Lung (tissue), 12 donors: ENCODE results near the gene PLEKHG4B. TPM values are rescaled to one million over a fixed set of nuclear protein-coding genes. Genes with fewer than 3 reads are reported as not detected.

Experiments used
- ATAC-seq: fragments of 200-7000 bp; cut with Tn5 transposase; one replicate; pipeline ENCODE4 v1.9.1; 2020; ENCODE audit warnings: moderate number of reproducible peaks; ENCODE audit not compliant: insufficient read depth, low FRiP score
- DNase-seq, 3 donors: peaks; one replicate each; pipeline ENCODE4 v3.0.0-alpha.2; 2013 to 2017
- H3K27ac ChIP-seq, 2 donors: one replicate each; pipeline ENCODE4 v1.5.1; 2013; ENCODE audit warnings: mild to moderate bottlenecking in 2 of 2, moderate library complexity in 2 of 2, control low read depth in 1 of 2, inconsistent platforms in 1 of 2, low read depth in 1 of 2, low read length in 1 of 2
- H3K27me3 ChIP-seq, 3 donors: one replicate each; pipeline ENCODE4 v1.5.1; 2013; ENCODE audit warnings: low read length in 2 of 3; ENCODE audit not compliant: control insufficient read depth in 3 of 3, insufficient read depth in 3 of 3
- H3K36me3 ChIP-seq, 4 donors: one replicate each; pipeline ENCODE4 v1.5.1; 2013; ENCODE audit warnings: low read length in 4 of 4, mild to moderate bottlenecking in 1 of 4, moderate library complexity in 1 of 4; ENCODE audit not compliant: control insufficient read depth in 4 of 4, insufficient read depth in 4 of 4
- H3K4me1 ChIP-seq, 5 donors: one replicate each; pipeline ENCODE4 v1.5.1; 2013; ENCODE audit warnings: low read length in 5 of 5, mild to moderate bottlenecking in 2 of 5, moderate library complexity in 1 of 5; ENCODE audit not compliant: control insufficient read depth in 5 of 5, insufficient read depth in 5 of 5
- H3K4me3 ChIP-seq: one replicate; pipeline ENCODE4 v1.5.1; 2013; ENCODE audit warnings: mild to moderate bottlenecking, control low read depth, moderate library complexity
- H3K9ac ChIP-seq, 2 donors: one replicate each; pipeline ENCODE4 v1.5.1; 2013; ENCODE audit warnings: low read length in 2 of 2, control low read depth in 1 of 2; ENCODE audit not compliant: insufficient read depth in 1 of 2
- H3K9me3 ChIP-seq, 4 donors: one replicate each; pipeline ENCODE4 v1.5.1; 2013; ENCODE audit warnings: low read length in 3 of 4, mild to moderate bottlenecking in 1 of 4, moderate library complexity in 1 of 4; ENCODE audit not compliant: control insufficient read depth in 4 of 4, insufficient read depth in 3 of 4
- WGBS, 2 donors: extraction: QIAGEN DNeasy Blood & Tissue Kit; methylation state at CpG; one replicate each; pipeline ENCODE4 v1.1.7; 2013; 5-methylcytosine and 5-hydroxymethylcytosine counted together
- polyA plus RNA-seq, 2 donors: library from polyadenylated mRNA; stranded (reverse); fragments of 200-250 nt; gene quantifications; one replicate each; pipeline ENCODE4 v1.2.1, GENCODE V29; 2013
- total RNA-seq, 2 donors: library from RNA; depleted of rRNA in 1 of 2; stranded (reverse); fragments of >200 nt in 1 of 2; gene quantifications; one replicate each; pipeline ENCODE4 v1.2.1, GENCODE V29; 2014 to 2021
- TF ChIP-seq, protein P1 (sequence below): IDR thresholded peaks from 2 replicates; pipeline ENCODE4 v1.5.1; 2012; ENCODE audit warnings: mild to moderate bottlenecking; ENCODE audit errors: control extremely low read depth, extremely low read depth
- donor health status: control.
- donor health status: control.
- donor health status: Bipolar disorder and iron deficiency.
- donor health status: healthy.
- donor health status: DM: yes; HTN: yes; CAD: no.

Gene PLEKHG4B
- total and polyA plus RNA-seq, 4 donors = 0.24 to 4.7 (median 3.0) TPM

DNA sequence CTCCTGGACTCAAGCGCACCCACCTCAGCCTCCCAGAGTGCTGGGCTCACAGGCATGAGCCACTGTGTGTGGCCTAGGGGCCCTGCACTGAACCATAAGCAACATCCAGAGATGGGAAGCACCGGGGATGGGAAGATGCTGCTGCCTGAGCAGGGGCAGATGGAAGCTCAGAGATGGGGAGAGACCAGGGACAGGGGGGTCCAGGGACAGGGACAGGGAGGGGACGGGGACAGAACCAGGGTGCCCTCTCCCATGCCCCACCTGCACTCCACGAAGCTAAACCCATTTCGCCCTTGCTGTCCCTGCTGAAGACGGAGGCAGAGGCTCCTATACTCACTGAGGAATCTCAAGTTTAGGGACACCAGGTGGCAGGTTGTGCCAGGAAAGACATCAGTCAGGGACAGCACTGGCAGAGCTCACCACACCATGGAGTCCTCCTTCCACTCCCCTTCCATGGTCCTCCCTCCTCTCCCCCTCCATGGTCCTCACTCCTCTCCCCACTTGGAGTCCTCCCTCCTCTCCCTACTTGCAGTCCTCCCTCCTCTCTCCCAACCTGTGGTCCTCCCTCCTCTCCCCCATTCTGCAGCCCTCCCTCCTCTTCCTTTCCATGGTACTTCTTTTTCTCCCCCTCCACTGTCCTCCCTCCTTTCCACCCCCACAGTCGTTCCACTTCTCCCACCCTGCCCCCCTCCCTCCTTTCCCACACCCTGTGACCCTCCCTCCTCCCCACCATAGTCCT lies 53.8 kb downstream of the PLEKHG4B start:
- Histone ChIP-seq H3K9me3 (peaks cover 4 to 17% (median 8%) of the 10 kb centered on the region in 4 donors), H3K4me1 (no peaks in the 10 kb centered on the region), H3K27me3 (no peaks in the 10 kb centered on the region), H3K4me3 (no peak overlapping the region), H3K9ac (no peak overlapping the region), H3K36me3 (peaks cover 0 to 17% (median 0%) of the 10 kb centered on the region in 4 donors), H3K27ac (no peak overlapping the region)
- TF ChIP-seq, protein P1, sequence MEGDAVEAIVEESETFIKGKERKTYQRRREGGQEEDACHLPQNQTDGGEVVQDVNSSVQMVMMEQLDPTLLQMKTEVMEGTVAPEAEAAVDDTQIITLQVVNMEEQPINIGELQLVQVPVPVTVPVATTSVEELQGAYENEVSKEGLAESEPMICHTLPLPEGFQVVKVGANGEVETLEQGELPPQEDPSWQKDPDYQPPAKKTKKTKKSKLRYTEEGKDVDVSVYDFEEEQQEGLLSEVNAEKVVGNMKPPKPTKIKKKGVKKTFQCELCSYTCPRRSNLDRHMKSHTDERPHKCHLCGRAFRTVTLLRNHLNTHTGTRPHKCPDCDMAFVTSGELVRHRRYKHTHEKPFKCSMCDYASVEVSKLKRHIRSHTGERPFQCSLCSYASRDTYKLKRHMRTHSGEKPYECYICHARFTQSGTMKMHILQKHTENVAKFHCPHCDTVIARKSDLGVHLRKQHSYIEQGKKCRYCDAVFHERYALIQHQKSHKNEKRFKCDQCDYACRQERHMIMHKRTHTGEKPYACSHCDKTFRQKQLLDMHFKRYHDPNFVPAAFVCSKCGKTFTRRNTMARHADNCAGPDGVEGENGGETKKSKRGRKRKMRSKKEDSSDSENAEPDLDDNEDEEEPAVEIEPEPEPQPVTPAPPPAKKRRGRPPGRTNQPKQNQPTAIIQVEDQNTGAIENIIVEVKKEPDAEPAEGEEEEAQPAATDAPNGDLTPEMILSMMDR = no peak
- 68 to 88% methylated on average over 7 of the region's 7 CpGs for WGBS, 2 donors
- DNase-seq (no peak), ATAC-seq (no peak)

DNA sequence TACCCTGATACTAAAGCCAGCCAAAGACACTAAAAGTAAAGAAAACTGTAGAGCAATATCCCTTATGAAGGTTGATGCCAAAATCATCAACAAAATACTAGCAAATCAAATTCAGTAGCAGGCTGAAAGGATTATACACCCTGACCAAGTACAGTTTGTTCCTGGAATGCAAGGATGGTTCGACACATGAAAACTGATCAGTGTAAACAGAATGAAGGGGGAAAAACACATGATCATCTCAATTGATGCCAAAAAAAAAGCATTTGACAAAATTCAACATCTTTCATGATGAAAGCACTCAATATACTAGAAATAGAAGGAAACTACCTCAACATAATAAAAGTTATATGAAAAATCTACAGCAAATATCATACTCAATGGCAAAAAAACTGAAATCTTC lies 55.8 kb downstream of the PLEKHG4B start:
- TF ChIP-seq, protein P1 = no peak
- Histone ChIP-seq H3K4me3 (no peak overlapping the region), H3K27ac (no peak overlapping the region), H3K9me3 (peaks cover 4 to 17% (median 6%) of the 10 kb centered on the region in 4 donors), H3K9ac (no peak overlapping the region), H3K27me3 (no peaks in the 10 kb centered on the region), H3K4me1 (no peaks in the 10 kb centered on the region), H3K36me3 (peaks cover 0 to 17% (median 0%) of the 10 kb centered on the region in 4 donors)
- DNase-seq (peak in 2 of 3 donors; percentile 3 to 22), ATAC-seq (no peak)
- WGBS, 2 donors = 93 to 100% methylated on average over 1 of the region's 1 CpG

DNA sequence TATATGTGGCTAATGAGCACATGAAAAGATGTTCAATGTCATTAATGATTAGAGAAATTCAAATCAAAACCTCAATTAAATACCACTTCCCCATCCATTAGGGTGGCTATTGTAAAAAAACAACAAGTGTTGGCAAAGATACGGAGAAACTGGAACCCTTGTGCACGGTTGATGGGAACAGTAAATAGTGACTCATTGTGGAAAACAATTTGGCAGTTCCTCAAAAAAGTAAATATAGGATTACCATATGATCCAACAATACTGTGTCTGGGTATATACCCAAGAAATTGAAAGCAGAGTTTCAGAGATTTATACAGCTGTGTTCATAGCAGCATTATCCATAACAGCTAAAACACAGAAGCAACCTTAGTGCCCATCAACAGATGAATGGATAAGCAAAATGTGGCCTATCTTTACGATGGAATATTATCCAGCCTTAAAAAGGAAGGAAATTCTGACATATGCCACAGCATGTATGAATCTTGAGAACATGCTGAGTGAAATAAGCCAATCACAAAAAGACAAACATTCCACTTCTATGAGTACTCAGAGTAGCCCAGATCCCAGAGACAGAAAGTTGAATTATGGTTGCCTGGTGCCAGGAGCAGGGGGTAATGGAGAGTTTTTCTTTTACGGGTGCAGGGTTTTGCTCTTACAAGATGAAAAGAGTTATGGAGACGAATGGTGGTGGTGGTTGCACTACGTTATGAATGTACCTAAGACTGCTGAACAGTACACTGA lies 57.9 kb downstream of the PLEKHG4B start:
- WGBS, 2 donors = 73 to 90% methylated on average over 6 of the region's 6 CpGs
- no peak overlapping the region for H3K4me3 ChIP-seq
- TF ChIP-seq, protein P1 = no peak
- ATAC-seq (no peak), DNase-seq (no peak)
- no peak overlapping the region for H3K9ac ChIP-seq
- peaks cover 0 to 17% (median 0%) of the 10 kb centered on the region in 4 donors for H3K36me3 ChIP-seq
- no peak overlapping the region for H3K27ac ChIP-seq
- H3K27me3 ChIP-seq = no peaks in the 10 kb centered on the region
- no peaks in the 10 kb centered on the region for H3K4me1 ChIP-seq
- peaks cover 4 to 17% (median 6%) of the 10 kb centered on the region in 4 donors for H3K9me3 ChIP-seq
